HG02973 (cell line): ENCODE measurements around the gene FLAD1.
A peak's percentile ranks its signal among the peaks of the same experiment; 100 is the strongest.

Experiments used
- ATAC-seq: cut with Tn5 transposase; IDR thresholded peaks from one replicate; pipeline ENCODE4 v1.9.1; 2021; ENCODE audit warnings: moderate library complexity; ENCODE audit not compliant: unreplicated experiment

The FLAD1 gene

DNA sequence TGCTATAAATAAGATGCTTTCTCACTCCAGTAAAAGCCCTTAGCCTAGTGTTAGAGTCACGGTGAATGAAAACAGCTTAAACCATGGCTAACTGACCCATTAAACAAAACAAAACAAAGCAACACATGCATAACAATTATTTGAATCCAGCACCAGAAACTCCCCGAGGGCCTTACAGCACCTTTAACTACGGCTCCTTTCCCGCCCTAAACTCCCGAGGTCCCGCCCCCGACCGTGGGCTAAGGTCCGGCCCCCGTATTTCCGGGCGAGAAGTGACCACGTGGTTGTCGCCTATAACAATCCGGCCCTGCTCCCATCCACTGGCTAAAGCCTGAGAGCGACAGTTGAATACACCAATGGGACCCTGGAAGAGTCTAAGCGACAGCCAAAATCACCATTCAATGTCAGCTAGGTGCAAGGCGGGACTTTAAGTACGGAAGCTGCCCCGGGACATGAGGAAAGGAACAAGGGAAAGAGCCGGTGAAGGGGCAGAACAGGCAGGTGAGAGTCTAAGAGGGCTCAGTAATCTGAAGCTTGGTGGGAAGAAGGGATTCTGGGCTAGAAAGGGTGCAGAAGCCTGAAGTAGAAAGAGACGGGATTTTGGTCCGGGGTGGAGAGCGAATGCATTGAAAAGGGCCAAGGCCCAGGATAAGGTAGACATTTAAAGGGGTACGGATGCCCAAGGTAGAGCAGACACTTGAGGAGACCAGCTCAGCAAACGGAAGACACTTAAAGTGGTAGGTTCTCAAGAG lies at the start of gene FLAD1:
TSS of gene FLAD1 (plus strand) at position 448 of the 752 bp plus-strand sequence. CDS start 351 bp downstream, outside the sequence.
- peak; percentile 92 for ATAC-seq

DNA sequence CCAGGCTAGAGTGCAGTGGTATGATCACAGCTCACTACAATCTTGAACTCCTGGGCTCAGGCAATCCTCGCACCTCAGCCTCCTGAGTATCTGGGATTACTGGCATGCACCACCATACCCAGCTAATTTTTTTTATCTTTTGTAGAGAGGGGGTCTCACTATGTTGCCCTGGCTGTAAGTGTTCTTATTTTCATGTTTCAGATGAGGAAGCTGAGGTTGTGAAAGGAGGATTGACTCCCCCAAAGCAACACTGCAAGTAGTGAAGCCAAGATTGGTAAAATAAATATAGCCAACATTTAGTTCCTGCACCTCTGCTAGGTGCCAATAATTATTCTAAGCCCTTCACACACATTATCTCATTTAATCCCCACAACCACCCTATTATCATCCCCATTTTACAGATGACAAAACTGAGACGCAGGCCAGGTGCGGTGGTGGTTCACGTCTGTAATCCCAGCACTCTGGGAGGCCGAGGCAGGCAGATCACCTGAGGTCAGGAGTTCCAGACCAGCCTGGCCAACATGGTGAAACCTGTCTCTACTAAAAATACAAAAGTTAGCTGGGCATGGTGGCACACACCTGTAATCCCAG lies 48.7 kb upstream of the FLAD1 start:
- ATAC-seq: no peak

DNA sequence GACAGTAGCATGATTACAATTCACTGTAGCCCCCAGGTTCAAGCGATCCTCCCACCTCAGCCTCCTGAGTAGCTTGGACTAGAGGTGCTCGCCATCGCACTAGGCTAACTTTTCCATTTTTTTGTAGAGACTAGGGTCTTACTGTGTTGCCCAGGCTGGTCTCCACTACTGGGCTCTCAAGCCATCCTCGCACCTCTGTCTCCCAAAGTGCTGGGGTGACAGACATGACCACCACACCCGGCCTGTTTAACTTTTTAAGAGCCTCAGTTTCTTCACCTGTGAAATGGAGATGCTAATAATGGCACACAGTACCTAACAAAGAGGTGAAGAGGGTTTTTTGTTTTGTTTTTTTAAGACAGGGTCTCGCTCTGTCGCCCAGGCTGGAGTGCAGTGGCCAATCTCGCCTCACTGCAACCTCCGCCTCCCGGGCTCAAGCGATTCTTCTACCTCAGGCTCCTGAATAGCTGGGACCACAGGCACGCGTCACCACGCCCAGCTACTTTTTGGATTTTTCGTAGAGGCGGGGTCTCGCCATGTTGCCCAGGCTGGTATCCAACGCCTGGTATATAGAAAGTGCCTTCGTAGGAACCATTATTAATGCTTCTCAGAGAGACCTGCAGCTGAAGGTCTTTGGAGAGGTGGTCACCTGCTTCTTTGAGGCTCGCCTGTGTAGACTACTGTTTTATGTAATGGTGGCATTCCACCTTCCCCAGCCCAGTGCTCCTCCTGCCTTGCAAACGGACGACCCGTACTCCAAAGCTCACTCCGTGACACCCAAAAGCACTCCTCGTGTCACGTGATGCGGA lies 47.2 kb upstream of the FLAD1 start:
- ATAC-seq: no peak

DNA sequence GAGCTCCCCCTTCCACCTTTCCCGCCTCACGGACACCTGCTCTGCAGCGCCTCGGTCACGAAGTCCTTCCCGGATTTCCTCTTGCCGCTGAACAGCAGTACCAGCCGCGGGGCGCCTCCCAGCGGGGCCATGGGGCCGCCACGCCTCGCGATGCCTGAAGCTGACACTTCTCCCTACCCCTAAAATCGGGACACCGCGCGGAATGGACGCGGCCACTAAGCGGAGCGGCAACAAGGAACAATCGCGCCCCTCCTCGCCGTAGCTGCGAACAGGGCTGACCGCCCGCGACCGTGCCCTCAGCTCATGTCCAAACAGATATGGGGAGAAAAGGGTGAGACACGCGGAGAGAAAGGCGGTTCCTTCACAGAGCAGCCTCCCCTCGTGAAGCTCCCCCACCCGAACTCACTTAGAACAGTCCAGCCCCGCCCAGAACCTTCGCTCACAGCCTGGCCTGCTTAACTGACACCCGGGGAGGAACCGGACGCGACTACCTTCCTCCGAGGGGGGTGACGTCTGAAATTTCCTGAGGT lies 46.5 kb upstream of the FLAD1 start, which contains the start of gene PMVK:
TSS of gene PMVK (minus strand) at position 165 of the 530 bp plus-strand sequence. CDS start at position 131, 34 bp downstream.
- ATAC-seq: peak; percentile 56

DNA sequence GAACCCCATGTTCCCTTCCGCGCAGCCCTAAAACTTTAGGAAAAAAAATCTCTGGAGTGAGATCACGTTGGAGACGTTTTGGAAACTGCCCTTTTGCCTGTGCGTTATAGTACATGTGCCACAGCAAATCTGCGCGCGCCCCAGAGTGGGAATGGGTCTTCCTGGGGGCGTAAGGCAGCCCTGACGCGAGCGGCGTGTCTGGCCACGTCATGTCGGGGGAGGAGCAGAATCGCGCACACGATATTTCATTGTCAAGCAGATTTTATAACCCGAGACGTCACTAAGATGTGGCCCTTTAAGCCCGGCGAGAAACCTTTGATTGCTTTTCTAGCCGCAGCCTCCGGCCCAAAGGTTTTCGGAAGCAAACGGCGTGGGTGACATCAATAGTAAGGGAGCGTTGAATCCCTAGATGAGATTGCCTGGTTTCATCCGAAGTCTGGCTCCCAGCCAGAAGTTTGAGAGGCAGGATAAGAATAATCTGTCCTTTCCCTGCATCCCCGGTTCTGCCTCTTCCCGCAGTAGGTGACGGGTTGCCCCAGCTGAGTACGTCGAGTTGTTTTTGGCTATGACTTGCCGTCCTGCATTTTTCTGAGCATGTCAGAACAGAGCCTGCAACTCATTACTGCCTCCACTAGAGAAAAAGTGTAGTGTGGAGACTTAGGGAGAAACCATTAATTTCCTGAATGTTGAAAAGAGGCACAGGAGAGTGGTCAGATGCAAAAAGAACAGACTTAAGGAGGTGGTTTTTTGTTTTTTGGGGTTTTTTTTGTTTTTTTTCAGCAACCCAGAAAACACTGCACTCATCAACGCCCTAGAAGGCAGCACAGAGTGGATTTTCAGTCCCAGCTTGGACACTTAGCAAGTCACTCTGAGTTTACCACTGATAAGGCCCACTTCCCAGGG lies 45.8 kb upstream of the FLAD1 start:
- peak; percentile 58 for ATAC-seq

DNA sequence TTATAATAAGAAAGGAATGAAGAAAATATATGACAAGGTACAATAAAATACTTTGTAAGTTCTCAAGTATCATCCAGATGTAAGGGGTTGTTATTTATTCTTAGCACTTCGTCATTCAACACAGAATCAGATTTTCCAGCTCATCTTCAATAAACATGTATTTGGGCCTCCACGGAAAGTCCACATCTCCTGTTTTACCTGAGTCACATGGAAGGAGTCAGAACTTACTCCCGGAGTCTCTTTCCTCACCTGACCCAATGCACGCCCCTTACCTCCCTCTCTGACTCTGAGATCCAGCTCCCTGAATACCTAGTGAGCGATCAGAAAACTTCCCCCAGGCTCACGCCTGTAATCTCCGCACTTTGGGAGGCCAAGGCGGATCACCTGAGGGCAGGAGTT lies 45.2 kb upstream of the FLAD1 start:
- ATAC-seq: no peak

DNA sequence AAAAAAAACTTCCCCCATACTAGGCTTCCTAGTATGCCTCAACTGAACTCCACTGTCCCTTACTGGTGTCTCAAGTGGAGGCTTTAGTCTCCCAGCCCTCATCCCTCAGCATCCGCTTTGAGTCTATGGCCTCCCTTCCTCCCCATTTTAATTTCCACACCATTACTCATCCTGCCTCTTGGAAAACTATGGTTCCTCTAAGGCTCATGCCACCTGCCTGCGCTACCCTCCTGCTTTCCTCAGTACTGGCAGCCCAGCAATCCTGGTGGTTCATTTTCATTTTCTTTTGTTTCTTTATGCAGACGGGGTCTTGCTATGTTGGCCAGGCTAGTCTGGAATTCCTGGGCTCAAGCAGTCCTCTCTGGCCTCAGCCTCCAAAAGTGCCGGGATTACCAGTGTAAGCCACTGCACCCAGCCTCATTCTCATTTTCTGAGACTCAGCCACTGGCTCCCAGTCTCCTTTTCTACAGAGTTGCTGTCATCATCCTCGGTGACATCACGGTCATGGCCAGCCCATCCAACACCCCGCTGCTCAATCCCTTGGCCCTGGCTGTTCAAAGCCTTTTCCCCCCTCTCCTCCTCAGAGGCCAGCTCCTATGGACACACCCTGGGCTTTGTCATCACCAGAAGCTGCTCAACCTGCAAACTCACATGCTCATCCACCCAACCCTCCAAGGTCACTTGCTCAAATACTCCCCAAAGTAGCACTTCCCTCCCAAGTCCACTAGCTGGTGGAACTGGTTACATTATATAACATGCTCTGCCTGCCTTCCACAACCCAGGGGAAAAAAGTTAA lies 44.3 kb upstream of the FLAD1 start:
- ATAC-seq: no peak

DNA sequence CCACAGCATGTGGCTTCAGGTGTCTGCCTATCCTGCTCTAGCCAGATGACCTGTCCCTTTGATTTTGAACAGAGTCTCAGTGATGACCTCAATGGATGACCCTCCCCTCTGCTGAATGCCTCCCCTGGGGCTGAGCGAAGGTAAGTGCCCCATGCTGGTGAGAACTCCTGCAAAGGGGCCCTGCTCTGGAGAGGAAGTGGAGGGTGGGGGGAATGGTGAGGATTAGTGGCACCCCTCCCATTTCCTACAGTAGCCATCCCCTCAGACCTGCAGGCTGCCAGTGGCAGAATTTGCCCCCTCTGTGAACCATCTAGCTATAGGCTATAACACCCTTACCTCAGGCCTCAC lies 43.0 kb upstream of the FLAD1 start:
- no peak for ATAC-seq

DNA sequence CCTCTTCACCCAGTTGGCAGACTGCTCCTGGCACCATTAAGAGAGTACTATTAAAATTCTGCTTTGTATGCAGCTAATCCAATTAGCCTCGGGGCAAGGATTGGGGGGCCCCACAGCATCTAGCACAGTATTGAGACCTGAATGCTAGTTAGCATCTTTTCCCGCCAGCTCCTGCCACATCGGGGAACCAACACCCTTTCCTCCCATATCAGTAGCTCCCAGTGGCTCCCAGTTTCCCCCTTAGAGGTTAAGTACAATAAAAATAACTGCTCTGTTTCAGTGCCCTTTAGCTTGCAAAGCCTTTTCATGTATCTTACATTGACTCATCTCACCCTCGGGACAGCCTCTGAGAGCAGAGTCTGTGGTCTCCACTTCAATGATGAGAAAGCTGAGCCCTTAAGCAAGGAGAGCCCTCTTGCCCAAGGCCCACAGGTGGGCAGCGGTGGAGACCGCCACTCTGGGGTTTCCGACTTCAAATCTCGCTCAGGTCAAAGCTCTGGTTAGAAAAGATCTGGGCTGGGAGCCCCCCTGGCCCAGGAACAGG lies 42.4 kb upstream of the FLAD1 start:
- ATAC-seq: no peak

DNA sequence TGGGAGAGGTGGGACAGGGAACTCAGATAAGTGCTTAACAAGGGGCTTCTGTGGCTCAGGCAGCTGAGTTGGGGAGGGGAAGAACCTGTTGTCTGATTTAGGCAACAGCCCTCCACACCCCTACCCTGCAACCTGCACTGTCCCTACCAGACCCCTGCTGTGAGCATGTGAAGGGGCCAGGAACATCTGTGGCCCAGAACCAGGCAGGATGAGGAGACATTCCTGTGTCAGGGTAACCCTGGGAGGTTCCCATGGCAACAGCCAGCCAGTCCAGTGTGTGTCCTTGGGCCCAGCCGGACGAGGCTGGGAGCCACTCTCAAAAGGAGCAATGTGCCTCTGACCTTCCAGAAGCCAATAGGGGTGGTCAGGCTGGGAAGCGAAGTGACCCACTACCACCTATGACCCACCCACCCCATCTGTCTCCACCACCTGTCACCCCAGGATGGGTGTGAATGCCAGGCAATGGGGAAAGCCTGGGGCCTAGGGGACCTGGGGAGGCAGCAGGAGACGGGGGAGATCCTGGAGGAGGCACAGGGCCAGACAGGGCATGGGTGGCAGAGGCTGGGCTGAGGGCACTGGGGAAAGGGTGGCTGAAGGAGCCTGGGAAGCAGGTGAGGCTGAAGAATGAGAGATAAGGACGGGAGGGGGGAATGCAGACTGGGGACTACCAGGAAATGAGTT lies 41.7 kb upstream of the FLAD1 start:
- no peak for ATAC-seq

DNA sequence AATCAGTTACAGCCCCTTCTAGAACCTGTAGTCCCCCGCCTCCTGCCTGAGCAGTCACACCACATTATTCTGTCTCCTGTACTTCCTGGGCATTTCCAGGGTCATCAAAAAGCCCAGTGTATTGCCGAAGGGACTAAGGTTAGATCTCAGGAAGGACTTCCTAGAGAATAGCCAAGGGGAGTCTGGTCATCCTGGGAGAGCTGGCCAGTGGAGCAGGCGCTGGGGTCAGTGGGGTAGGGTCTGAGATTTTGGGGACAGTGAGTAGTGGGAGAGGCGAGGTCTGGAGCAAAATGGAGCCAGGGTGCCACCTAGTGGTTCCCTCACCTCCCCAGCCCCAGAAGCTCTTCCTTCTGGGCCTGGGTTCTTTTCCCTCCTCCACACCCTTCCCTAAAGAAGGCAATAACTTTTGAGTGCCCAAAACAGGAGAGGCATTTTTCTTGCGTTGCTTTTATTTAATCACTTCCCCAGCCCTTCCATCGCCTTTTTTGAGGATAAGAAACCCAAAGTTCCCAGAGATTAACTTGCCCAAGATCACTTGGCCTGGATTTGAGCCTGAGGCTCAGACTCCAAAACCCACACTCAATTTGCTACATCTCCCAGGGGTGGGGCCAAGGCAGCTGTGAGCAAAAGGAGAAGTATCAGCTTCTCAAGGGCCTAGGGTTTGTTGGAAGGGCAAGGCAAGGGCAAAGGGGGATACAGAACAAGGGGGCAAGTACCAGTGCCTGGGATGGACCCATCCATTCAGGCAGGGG lies 39.3 kb upstream of the FLAD1 start:
- ATAC-seq: no peak

DNA sequence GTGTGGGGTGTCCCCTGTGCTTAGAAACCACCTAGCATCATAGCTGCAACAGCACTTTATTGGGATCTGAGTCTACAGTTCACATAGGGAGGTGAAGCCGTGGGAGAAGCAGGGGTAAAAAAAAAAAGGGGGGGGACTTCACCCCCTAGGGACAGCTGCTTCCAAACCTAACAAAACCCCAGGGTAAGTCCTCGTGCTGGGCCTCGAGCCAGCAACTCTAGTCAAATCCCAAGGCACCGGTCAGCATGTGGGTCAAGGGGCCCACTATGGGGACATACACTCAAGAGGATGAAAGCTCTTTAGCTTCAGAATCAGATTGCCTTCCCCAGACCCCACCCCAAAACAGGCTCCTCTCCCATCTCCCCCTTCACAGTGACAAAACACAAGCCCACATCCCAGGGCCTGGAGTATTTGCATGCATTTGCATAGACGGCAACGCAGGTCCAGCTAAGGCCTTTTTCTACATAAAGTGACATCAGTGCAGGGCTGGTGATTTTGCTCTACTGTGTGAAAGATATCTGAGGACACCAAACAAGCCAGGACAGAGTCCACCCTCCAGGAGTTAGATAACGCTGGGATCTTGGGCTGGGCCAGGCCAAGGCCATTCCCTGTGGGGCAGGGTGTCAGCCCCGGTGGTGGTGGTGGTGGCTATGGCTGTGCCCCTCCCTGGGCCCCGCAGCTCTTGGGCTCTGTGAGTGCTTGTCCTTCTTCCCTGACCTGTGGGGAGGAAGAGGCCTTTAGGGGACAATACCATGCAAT lies 38.6 kb upstream of the FLAD1 start:
- no peak for ATAC-seq

DNA sequence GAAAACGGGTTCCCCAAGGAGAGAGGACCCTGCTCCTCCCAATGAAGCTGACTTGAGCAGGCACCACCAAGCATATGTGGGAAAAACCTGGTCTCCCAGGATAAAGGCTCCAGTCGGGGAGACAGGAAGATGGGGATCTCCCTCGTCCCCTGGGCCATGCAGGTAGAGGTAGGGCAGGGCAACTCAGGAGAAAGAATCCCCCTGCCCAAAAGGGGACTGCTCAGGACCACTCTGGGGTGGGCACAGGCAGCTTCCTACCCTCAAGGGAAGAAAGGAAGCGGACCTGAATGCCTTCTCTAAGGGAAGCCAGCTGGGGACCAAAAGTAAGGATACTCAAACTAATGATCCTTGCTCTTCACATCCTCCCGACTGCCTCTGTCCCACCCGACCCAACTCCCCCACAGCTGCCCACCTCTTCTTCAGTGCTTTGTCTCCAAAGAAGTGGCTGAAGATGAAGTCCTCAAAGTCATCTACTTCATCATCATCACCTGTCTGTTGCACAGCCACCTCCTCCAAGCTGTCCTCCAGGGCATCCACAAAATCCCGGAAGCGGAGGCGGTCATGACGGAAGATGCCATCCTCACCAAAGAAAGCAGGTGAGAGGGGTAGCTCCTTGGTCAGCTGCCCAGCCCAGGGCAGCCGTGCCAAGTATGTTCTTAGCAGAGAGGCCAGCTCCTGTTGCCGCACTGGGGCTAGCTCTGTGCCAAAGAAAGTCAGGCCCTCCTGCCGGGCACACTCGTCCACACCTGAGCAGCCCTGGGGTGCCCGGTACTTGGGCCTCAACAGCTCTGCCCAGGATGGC lies 37.8 kb upstream of the FLAD1 start:
- ATAC-seq: no peak

DNA sequence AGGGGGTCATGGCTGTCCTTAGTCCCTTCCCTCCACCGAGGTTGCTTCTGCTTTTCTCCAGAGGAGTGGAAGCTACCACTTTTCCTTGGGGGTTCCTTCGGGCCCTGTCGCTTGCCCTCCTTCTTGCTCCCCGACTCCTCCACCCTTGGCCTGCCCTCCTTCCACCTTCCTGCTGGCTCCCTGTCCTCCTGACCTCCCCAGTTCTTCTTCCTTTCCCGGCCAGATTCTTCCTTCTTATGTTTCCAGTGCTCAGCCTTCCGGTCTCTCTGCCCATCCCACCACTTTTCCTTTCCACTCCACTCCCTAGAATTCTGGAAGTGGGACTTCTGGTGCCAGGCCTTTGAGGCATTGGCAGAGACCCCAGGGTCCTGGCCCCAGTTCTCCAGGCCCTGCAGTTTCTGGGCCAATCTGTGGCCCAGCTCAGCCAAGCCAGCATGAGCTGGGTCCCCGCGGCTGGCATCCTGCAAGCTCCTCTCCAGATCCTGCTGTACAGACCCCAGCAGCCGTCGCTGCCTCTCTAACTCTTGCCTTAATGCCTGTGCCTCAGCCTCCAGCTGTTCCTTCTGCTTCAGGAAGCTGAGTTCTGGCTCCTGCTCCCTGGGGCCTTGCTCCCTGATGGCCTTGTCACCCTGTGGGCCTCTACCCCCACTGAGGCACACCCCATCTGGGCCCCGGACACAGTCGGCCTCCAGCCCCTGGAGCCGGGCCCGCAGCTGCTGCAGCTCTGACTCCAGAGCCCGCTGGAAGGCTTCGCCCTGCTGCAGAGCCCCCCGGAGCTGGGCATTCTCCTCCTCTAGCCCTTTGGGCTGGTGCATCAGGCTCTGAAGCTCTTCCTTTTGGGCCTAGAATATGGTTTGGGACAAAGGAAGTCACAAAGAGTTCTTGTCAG lies 36.9 kb upstream of the FLAD1 start:
- no peak for ATAC-seq

DNA sequence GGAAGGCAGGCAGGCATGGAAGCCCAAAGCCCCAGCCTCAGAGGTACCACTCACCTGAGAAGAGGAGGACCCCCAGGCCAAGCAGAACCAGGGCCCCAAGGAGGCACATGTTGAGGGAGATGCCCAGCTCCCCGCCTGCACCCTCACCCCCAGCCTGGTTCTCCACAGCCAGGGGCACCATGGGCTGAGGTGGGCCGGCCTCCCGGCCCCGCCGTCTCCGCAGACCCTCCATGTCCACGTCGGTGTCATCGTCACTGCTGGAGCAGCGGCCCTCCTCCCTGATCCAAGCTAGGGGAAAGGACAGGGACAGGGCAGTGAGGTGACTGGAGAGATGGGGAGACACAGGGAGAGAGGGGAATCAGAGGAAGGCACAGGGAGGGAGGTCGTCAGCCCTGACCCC lies 35.1 kb upstream of the FLAD1 start:
- ATAC-seq: no peak
